ENCODE results near the gene ME2. TPM values are rescaled to one million over a fixed set of nuclear protein-coding genes. Genes with fewer than 3 reads are reported as not detected.

Gene ME2
- total RNA-seq, 1 experiment from 2014 or later = 45.6 TPM

DNA sequence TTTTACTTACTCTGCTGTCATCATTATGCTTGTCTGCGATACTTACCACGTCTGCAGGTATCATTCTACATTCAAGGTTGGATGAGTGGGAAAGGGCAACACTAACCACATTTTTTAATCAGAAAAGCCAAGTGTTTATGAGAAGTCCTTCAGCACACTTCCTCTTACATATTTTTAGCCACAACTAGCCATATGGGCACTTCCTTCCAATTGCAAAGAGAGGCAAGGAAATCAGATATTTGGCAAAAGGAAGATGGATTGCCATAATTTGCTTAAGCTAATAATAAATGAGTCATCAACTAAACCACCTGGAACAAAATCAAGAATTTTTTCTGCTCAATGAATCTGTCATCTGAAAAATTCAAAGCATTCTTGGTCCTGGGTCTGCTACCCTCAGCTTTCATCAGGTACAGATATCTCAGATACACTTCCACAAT is 42.4 kb upstream of the ME2 start:
- Mint-ChIP-seq H3K4me3 (ENCODE audit: low read depth, unreplicated experiment) (no peak overlapping the region), H3K27ac (ENCODE audit: unreplicated experiment) (peak overlapping the region; percentile 87), H3K27me3 (ENCODE audit: unreplicated experiment) (no peaks in the 10 kb centered on the region), H3K36me3 (ENCODE audit: insufficient read depth, unreplicated experiment) (no peaks in the 10 kb centered on the region), H3K9me3 (ENCODE audit: low read depth, unreplicated experiment) (no peaks in the 10 kb centered on the region), H3K4me1 (ENCODE audit: low read depth, unreplicated experiment) (peaks cover 42% of the 10 kb centered on the region)
- TF ChIP-seq, protein P1, sequence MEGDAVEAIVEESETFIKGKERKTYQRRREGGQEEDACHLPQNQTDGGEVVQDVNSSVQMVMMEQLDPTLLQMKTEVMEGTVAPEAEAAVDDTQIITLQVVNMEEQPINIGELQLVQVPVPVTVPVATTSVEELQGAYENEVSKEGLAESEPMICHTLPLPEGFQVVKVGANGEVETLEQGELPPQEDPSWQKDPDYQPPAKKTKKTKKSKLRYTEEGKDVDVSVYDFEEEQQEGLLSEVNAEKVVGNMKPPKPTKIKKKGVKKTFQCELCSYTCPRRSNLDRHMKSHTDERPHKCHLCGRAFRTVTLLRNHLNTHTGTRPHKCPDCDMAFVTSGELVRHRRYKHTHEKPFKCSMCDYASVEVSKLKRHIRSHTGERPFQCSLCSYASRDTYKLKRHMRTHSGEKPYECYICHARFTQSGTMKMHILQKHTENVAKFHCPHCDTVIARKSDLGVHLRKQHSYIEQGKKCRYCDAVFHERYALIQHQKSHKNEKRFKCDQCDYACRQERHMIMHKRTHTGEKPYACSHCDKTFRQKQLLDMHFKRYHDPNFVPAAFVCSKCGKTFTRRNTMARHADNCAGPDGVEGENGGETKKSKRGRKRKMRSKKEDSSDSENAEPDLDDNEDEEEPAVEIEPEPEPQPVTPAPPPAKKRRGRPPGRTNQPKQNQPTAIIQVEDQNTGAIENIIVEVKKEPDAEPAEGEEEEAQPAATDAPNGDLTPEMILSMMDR (IDR thresholded peaks at IDR 0.05; ENCODE audit: unreplicated experiment) = no peak
- no TSS peak for BruUV-seq (replicated peaks)
- CTCF ChIA-PET = interaction anchor here (0.5 to 1.0 kb wide), 9 partner anchors 10 to 1417 kb away, joined by 3 to 7 read pairs (median 4); partner anchors contain the start of gene SMAD4
- intact Hi-C loops (cut with micrococcal nuclease; ENCODE audit: unreplicated experiment) = loop anchor here (1.0 to 2.0 kb wide), 2 partner anchors 16 to 34 kb away; no protein-coding TSS in a partner anchor
- peak; percentile 51 for DNase-seq

DNA sequence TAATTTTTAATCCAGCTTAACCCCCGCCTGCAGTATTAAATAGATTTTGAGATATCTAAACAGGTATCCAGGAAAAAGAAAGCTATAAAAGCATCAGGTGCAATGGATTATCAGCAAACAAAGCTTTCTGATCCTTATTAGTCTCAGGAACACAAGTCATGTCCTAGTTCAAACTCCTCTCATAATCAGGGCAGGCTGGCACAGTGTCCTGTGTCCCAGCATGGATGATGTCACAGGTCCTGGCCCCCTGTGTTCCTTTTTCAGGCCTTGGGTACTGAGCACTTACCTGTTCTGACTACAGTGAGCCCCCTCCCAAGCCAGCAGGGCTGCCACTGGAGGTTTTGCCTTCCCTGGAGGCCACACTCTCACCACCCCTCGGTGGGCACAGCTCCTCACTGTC is 39.6 kb upstream of the ME2 start:
- CTCF ChIA-PET = interaction anchor here (1.2 kb wide), 1 partner anchor 39 kb away, joined by 3 read pairs; the partner anchor contains the start of gene ME2

DNA sequence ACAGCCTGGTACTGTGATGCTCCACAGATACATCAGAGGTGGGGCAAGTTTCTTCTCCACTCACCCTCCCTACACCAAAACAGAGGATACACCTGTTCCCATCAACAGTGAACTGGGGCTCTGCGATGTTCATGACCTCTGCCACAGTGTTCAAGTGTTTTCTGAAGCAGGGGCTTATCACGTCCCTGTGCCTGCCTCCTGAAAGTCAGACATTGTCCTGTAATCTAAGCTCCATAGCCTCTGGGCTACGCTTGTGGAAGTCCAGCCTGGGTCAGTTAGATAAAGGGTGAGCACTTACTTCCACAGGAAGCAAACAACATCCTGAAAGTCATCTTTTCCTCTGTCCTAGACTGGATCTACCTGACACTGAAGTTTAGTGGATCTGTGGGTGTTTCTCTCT is 38.9 kb upstream of the ME2 start:
- Mint-ChIP-seq H3K9me3 (ENCODE audit: low read depth, unreplicated experiment) (no peaks in the 10 kb centered on the region), H3K4me3 (ENCODE audit: low read depth, unreplicated experiment) (no peak overlapping the region), H3K27me3 (ENCODE audit: unreplicated experiment) (no peaks in the 10 kb centered on the region), H3K4me1 (ENCODE audit: low read depth, unreplicated experiment) (peaks cover 32% of the 10 kb centered on the region), H3K36me3 (ENCODE audit: insufficient read depth, unreplicated experiment) (no peaks in the 10 kb centered on the region), H3K27ac (ENCODE audit: unreplicated experiment) (no peak overlapping the region)
- TF ChIP-seq, protein P1 (IDR thresholded peaks at IDR 0.05; ENCODE audit: unreplicated experiment) = no peak
- intact Hi-C loops (cut with micrococcal nuclease; ENCODE audit: unreplicated experiment) = no loop called here
- BruUV-seq (replicated peaks) = no TSS peak
- DNase-seq = no peak
- CTCF ChIA-PET = no interaction called here

More for the DNA sequence above, 39.6 kb upstream of the ME2 start:
- DNase-seq = no peak
- no peaks in the 10 kb centered on the region for H3K27me3 Mint-ChIP-seq (ENCODE audit: unreplicated experiment)
- H3K27ac Mint-ChIP-seq (ENCODE audit: unreplicated experiment) = no peak overlapping the region
- no TSS peak for BruUV-seq (replicated peaks)
- peaks cover 34% of the 10 kb centered on the region for H3K4me1 Mint-ChIP-seq (ENCODE audit: low read depth, unreplicated experiment)
- H3K4me3 Mint-ChIP-seq (ENCODE audit: low read depth, unreplicated experiment) = no peak overlapping the region
- no peaks in the 10 kb centered on the region for H3K36me3 Mint-ChIP-seq (ENCODE audit: insufficient read depth, unreplicated experiment)
- intact Hi-C loops (cut with micrococcal nuclease; ENCODE audit: unreplicated experiment) = no loop called here
- no peaks in the 10 kb centered on the region for H3K9me3 Mint-ChIP-seq (ENCODE audit: low read depth, unreplicated experiment)
- TF ChIP-seq, protein P1 (IDR thresholded peaks at IDR 0.05; ENCODE audit: unreplicated experiment) = no peak

DNA sequence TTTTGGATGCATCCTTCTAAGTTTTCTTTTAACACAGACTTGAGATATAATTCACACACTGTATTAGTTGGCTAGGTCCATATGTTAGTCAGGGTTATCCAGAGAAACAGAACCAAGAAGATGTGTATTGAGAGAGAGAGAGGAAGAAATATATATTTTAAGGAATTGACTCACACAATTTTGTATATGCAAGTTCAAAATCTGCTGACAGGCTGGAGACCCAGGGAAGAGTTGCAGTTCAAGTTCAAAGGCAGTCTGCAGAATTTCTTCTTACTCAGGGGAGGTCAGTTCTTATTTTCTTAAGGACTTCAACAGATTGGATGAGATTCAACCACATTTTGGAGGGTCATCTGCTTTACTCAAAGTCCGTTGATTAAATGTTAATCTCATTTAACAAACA is 36.1 kb upstream of the ME2 start:
- Mint-ChIP-seq H3K9me3 (ENCODE audit: low read depth, unreplicated experiment) (no peaks in the 10 kb centered on the region), H3K27ac (ENCODE audit: unreplicated experiment) (no peak overlapping the region), H3K36me3 (ENCODE audit: insufficient read depth, unreplicated experiment) (no peaks in the 10 kb centered on the region), H3K27me3 (ENCODE audit: unreplicated experiment) (no peaks in the 10 kb centered on the region), H3K4me3 (ENCODE audit: low read depth, unreplicated experiment) (no peak overlapping the region), H3K4me1 (ENCODE audit: low read depth, unreplicated experiment) (peaks cover 7% of the 10 kb centered on the region)
- intact Hi-C loops (cut with micrococcal nuclease; ENCODE audit: unreplicated experiment) = no loop called here
- BruUV-seq (replicated peaks) = no TSS peak
- TF ChIP-seq, protein P1 (IDR thresholded peaks at IDR 0.05; ENCODE audit: unreplicated experiment) = no peak
- DNase-seq = no peak
- CTCF ChIA-PET = no interaction called here
